GM21367 (cell line): Measurements from ENCODE around the gene TMEM198.

Experiments
- ATAC-seq: cut with Tn5 transposase; IDR thresholded peaks from one replicate; pipeline ENCODE4 v1.9.1; 2021; ENCODE audit not compliant: unreplicated experiment

The TMEM198 gene

DNA sequence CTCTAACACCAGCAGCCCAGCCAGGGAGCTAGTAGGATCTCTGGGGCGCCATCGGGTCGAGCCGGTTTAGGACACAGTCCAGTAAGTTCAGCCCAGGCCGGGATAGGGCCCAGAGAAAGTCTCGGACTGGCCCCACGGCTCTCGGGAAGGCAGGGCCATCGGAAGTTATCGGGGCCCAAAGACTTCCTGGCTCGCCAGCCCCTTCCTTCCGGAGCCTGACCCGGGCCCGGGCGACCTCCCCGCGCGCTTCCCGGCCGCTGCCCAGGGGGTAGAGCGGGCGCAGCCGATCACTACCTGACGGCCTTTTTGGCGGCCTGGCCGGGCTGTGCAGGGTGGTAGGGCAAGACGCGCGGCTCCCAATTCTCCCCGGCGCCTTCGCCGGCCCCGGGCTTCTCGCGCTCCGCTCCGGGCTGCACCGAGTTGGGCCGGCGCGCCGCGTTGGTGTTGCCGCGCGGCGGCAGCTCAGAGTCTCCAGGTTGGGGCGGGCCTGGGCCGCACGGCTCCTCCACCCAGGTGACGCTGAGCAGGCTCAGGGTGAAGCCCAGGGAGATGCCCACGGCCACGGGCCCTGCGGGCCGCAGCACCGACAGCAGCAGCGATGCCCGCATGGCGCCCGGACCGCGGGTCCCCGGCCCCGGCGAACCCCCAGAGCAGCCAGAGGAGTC, 765 bp upstream of the TMEM198 start:
- ATAC-seq = peak; percentile 34

DNA sequence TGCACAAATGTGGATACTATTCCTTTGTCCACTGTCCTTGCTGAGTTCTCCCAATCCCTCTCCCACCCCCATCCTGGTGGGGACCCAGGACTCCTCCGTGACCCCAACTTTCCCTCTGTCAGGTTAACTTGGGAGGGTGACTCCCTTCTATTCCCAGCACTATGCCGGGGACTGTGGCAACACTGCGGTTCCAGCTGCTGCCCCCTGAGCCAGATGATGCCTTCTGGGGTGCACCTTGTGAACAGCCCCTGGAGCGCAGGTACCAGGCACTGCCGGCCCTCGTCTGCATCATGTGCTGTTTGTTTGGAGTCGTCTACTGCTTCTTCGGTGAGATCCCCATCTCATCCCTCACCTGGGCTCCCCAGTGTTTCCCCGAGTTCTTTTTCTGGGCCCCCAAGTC, 739 bp downstream of the TMEM198 start:
- no peak for ATAC-seq

DNA sequence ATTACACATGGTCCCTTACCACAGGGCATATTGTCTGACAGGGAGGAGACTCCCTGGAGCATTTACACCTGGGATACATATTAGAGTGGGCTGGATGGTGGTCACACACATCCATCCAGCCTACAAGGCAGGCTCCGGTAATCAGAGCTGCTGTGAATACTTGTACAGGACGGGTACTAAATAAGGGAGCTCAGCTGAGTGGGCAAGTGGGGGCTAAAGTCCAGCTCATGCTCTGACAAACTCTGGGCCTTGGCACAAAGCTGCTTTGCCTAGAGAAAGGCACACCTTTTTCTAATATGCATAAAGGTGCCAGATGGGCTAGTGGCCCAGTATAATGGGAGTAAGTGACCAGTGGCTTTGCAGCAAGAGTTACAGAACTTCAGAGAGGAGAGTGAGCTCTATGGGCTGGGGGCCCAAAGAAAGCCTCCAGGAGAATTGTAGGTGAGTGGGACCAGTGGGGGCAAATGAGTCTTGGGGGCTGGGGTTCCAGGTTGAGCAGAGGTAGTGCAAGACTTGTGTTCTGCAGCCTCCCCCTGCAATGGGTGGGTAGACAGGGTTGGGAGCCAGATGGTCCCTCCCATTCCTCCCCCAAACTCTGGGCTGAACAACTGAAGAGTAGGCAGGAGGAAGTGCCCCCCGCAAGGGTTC, 1.6 kb downstream of the TMEM198 start:
- no peak for ATAC-seq

- no peak for ATAC-seq
These were observed 2.1 kb downstream of the TMEM198 start for GRCh38 chr2:219545943-219546352.

GRCh38 chr2:219547621-219548020, 3.8 kb downstream of the TMEM198 start:
- ATAC-seq = no peak

GRCh38 chr2:219548990-219549389, 5.2 kb downstream of the TMEM198 start:
- ATAC-seq = no peak

DNA sequence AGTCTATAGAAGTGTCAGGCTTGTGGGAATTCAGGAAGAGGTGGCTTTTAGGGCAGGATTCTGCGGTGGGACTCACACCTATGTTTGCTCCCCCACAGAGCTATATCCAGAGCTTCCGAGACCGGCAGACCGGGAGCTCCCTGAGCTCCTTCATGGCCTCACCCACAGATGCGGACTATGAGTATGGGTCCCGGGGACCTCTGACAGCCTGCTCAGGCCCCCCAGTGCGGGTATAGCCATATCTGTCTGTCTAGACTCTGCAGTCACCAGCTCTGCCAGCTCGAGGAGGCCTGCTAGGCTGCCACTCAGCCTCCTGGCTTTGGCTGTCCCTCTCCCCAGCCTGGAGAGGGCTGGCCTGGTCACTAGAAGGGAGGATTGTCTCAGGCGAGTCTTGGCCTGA, 5.8 kb downstream of the TMEM198 start:
- no peak for ATAC-seq

DNA sequence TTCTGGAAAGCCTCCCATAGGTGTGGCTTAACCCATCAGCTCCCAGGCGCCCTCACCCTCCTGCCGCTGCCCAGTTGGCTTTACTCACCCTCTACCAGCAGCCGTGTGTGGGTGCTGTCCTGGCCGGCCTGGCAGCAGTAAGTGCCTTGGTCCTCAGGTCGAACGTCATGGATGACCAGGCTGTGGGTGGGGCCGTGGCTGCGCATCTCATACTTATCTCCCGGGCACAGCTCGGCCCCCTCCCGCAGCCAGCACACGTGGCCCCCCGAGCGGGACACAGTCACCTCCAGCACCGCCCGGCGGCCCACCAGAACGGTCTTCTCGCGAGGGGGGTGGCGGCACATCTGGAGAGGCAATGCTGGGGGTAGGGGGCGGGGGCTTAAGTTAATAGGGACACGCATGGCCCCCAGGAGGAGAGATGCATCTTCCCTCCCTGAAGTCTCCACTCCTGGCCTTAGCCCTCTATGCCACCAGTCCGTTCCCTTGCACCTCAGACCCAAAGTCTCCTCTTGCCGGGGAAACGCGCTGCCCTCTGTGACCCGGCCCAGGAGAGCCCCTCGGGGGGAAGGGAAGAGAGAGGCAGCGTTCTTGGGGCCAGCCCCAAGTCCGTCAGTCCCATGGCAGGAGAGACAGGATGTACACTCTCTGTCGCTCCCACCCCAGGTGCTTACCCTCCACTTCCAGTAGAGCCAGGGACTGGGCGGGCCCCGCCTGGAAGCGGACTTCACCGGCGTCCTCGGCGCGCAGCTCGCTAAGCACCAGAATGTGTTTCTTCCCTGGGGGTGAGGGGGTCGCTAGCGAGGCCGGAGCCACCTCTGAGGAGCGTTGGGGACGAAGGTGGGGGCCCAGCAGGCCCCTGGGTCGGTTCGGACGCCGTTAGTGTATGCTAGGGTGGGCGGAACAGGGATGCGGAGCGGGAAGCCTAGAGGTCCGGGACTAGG, 7.9 kb downstream of the TMEM198 start:
- peak; percentile 8 for ATAC-seq

GRCh38 chr2:219552382-219553167, 8.7 kb downstream of the TMEM198 start:
- ATAC-seq = peak; percentile 92

- ATAC-seq = no peak
These were observed 9.3 kb downstream of the TMEM198 start for GRCh38 chr2:219553168-219553417.

- no peak for ATAC-seq
These were observed 9.7 kb downstream of the TMEM198 start for GRCh38 chr2:219553463-219553963.

DNA sequence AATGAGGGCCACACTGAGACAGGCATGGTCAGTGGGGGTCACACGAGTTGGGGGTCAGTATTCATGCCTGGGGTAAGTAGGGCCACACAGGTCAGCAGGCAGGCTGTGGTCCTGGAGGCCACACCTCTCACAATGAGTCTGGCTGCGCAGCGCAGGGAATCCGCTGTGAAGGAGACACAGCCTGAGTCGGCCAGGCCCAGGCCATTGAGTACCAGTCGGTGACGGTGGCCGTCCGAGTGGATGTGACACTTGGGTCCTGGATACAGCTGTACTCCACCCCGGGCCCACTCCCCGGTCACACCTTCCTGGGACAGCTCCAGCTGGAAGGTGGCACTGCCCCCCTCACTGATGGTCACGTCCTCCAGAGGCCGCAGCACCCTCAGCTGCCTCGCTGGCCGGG, 10.5 kb downstream of the TMEM198 start:
- no peak for ATAC-seq

- ATAC-seq = no peak
These were observed 12.1 kb downstream of the TMEM198 start for GRCh38 chr2:219555956-219556355.

DNA sequence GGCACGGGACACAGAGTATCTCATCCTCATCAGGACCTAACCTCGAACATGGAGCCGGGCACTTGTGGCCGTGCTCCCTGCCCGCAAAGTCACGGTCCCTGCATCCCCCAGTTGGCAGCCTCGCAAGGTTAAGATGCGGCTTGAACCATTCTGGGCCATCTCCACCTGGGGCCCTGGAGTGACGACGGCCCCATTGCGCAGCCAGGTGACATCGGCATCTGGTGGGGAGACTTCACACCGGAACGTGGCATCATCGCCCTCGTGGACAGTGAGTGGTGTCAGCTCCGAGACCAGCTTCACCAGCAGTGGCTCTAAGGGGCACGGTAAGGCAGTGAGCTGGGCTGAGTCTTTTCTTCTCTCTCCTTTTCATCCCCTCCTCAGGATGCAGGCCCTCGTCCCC, 12.6 kb downstream of the TMEM198 start:
- no peak for ATAC-seq

GRCh38 chr2:219557320-219557719, 13.5 kb downstream of the TMEM198 start:
- ATAC-seq = no peak

DNA sequence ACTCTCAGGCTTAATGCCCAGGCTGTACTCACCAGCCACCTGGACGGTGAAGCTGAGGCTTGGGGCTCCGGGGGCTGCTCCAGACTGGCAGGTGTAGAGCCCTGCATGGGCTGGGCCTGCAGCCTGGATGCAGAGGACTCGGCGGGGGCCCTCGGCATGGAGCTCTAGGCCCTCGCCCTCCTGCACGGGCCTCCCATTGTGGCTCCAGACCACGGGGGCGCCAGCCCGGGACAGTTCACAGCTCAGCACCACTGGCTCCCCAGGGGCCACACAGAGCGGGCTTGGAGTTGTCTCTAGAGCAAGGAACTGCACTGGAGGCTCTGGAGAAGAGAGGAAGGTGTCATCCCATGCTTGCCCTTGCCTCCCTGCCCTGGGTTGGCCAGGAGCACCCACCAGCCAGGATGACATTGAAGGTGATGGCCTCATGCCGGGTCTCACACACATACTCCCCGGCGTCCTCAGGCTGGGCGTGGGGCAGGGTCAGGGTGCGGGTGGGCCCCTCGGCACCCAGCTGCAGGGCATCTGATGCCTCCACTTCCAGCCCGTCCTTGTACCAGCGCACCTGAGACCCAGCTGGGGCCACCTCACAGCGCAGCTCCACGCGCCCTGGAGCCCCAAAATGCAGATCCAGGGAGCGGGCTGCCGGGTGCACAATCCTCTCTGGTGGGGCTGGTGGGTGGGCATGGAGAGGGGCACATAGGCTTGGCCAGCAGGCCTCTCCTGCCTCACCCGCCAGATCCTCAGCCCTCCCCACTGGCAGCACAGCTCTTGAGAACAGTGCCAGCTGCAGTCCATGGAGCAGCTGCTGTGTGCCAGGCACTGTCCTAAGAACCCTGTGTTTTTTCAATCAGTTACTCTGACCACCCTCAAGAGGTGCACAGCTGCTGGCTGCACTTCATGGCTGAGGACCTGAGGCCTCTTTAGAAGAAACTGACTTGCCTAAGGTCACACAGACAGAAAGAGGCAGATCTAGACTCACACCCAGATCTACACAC, 14.3 kb downstream of the TMEM198 start:
- no peak for ATAC-seq

- no peak for ATAC-seq
These were observed 15.5 kb downstream of the TMEM198 start for GRCh38 chr2:219559156-219559915.

DNA sequence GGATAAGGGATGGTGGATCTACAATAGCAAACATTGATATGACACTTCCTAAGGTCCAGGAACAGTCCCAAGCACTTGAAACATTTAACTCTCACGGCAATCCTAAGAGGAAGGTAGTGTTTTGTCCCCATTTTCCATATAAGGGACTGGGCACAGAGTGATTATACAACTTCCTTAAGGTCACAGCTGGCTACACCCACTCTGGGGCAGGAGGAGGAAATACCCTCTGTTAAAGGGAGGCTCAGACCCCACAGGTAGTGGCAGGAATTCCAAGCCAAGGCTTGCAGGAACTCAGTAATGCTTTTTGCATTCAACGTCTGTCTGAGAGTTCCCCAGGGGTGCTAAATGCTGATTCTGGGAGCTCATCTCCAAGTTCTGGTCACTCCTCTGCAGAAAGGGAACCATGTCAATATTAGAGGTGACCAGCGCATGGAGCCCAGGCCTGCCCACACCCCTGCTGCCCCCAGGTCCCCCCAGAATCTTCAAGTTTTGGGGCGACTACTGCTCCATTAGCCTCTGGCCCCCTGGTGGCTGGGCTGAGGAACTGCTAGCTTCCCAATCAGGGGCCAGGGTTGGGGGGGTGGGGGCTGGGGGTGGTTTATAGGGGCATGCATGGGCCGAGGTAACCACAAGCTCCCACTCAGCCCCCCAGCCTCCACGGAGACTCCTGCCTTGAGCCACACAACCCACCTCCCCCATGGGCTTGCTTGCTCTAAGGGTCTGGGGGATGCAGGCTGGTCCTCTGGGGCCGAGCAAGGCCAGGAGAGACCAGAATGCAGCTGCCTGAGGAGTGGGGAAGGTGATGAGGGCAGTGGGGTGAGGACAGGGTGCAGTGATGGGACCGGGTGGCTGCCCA, 16.4 kb downstream of the TMEM198 start:
- no peak for ATAC-seq
